K562 (cell line): Measurements from ENCODE around the gene PTRHD1. TPM values are rescaled to one million over a fixed set of nuclear protein-coding genes. Genes with fewer than 3 reads are reported as not detected.
A peak's percentile ranks its signal among the peaks of the same experiment; 100 is the strongest.

ENCODE experiments used
- ATAC-seq: fragments of 200-7000 bp; cut with Tn5 transposase; 3 replicates; pipeline ENCODE4 v1.9.1; 2020; ENCODE audit warnings: moderate library complexity
- BruUV-seq: library from RNA; stranded (reverse); fragments of 400-500 nt; replicated peaks from 2 replicates; lab custom pipeline; 2021; lab: Mats Ljungman, UMichigan
- CTCF ChIA-PET: fragments of 300-600 bp; formaldehyde crosslinking; extraction: SDS; loops from one replicate; lab custom pipeline; 2021; ENCODE audit warnings: low intra/inter-chr PET ratio; lab: Yijun Ruan, JAX
- POLR2A ChIA-PET: fragments of 300-600, 350-650 bp; sonication (Branson Sonifier 250); formaldehyde crosslinking; extraction: SDS; loops from one replicate; lab custom pipeline; 2021; ENCODE audit warnings: antibody characterized with exemption, inconsistent platforms; lab: Yijun Ruan, JAX
- DNase-seq, 4 experiments: peaks; one replicate each; pipeline versions ENCODE4 v3.0.0 to v3.0.0-alpha.2; 2011 to 2018; ENCODE audit warnings: low spot score in 3 of 4, mixed read lengths in 3 of 4; ENCODE audit errors: extremely low read depth in 1 of 4
- FAIRE-seq: peaks from 2 replicates; lab custom pipeline; 2011; peaks lifted over from hg19 to GRCh38; lab: Jason Lieb, UNC
- H2AFZ ChIP-seq: 2 replicates; pipeline ENCODE4 v1.6.0; 2011; ENCODE audit warnings: low read depth, low read length, control low read depth, inconsistent platforms
- H3K27ac ChIP-seq: fragments of 200-600 bp; 3 replicates; pipeline ENCODE4 v1.8.0; 2011; ENCODE audit warnings: low read depth, mild to moderate bottlenecking, control low read depth, inconsistent platforms, low read length, moderate library complexity, mixed read lengths; ENCODE audit errors: extremely low read depth
- H3K27me3 ChIP-seq, 2 experiments: fragments of 300-600 bp in 1 of 2; 2 replicates in 1 of 2; 3 replicates in 1 of 2; pipeline versions ENCODE4 v1.6.0 to v1.8.0; 2011; ENCODE audit warnings: inconsistent platforms in 2 of 2, low read length in 2 of 2, mild to moderate bottlenecking in 1 of 2, mixed read lengths in 1 of 2, moderate library complexity in 1 of 2; ENCODE audit not compliant: control insufficient read depth in 2 of 2, insufficient read depth in 2 of 2
- H3K36me3 ChIP-seq: fragments of 300-600 bp; 3 replicates; pipeline ENCODE4 v1.8.0; 2011; ENCODE audit warnings: mild to moderate bottlenecking, low read length, inconsistent platforms; ENCODE audit not compliant: control insufficient read depth, insufficient read depth
- H3K4me1 ChIP-seq, 2 experiments: fragments of 200-600 bp in 1 of 2; replicated peaks in 1 of 2; 2 replicates in 1 of 2; 3 replicates in 1 of 2; pipeline versions ENCODE4 v1.5.1 to v1.8.0; 2011; ENCODE audit warnings: inconsistent platforms in 2 of 2, low read length in 2 of 2, mild to moderate bottlenecking in 1 of 2, mixed read lengths in 1 of 2, moderate library complexity in 1 of 2; ENCODE audit not compliant: control insufficient read depth in 2 of 2, insufficient read depth in 2 of 2
- H3K4me2 ChIP-seq: 2 replicates; pipeline ENCODE4 v1.6.1; 2011; ENCODE audit warnings: low read length, control low read depth, inconsistent platforms, mixed read lengths; ENCODE audit not compliant: insufficient read depth
- H3K4me3 ChIP-seq: fragments of 200-600 bp; sonication (generic), shearing (Covaris generic); 2 replicates; pipeline ENCODE4 v1.5.1; 2016; ENCODE audit warnings: control low read depth, inconsistent platforms
- H3K79me2 ChIP-seq: fragments of 200-600 bp; 3 replicates; pipeline ENCODE4 v1.8.0; 2011; ENCODE audit warnings: low read length, inconsistent platforms; ENCODE audit not compliant: control insufficient read depth, insufficient read depth
- H3K9ac ChIP-seq, 2 experiments: 2 replicates each; pipeline versions ENCODE4 v1.6.0 to v1.6.1; 2011; ENCODE audit warnings: low read depth in 2 of 2, low read length in 2 of 2, control low read depth in 1 of 2, inconsistent platforms in 1 of 2, mild to moderate bottlenecking in 1 of 2, mixed read lengths in 1 of 2; ENCODE audit not compliant: insufficient read depth in 1 of 2
- H3K9me1 ChIP-seq: one replicate; pipeline ENCODE4 v1.6.0; 2011; ENCODE audit warnings: inconsistent platforms, mild to moderate bottlenecking, low read length, moderate library complexity; ENCODE audit not compliant: control insufficient read depth, insufficient read depth
- H3K9me3 ChIP-seq: replicated peaks from 2 replicates; pipeline ENCODE4 v1.5.1; 2011; ENCODE audit warnings: low read depth, low read length, inconsistent platforms; ENCODE audit not compliant: control insufficient read depth, insufficient read depth
- H4K20me1 ChIP-seq: replicated peaks from 2 replicates; pipeline ENCODE4 v1.6.1; 2011; ENCODE audit warnings: low read length, inconsistent platforms, mixed read lengths; ENCODE audit not compliant: control insufficient read depth, insufficient read depth
- BCOR ChIP-seq: fragments of 450-650 bp; IDR thresholded peaks from 2 replicates; pipeline ENCODE4 v1.6.1; 2016
- CBX3 ChIP-seq, 2 experiments: IDR thresholded peaks; 1 replicate in 1 of 2; 2 replicates in 1 of 2; pipeline ENCODE4 v1.6.1; 2012; ENCODE audit warnings: inconsistent platforms in 2 of 2, low read length in 2 of 2, borderline replicate concordance in 1 of 2, control low read depth in 1 of 2
- CTCF ChIP-seq, 3 experiments: IDR thresholded peaks in 2 of 3; conservative IDR thresholded peaks in 1 of 3; 2 replicates each; pipeline ENCODE4 v1.5.1; 2011 to 2012; ENCODE audit warnings: low read length in 3 of 3, mild to moderate bottlenecking in 3 of 3, control low read depth in 2 of 3, improper control_type of control experiment in 1 of 3, inconsistent platforms in 1 of 3, low read depth in 1 of 3, mixed read lengths in 1 of 3, moderate library complexity in 1 of 3; ENCODE audit not compliant: insufficient read depth in 2 of 3
- CTCFL ChIP-seq: IDR thresholded peaks from 2 replicates; pipeline ENCODE4 v1.6.1; 2011; ENCODE audit warnings: borderline replicate concordance, low read depth, mild to moderate bottlenecking, moderate library complexity, low read length; ENCODE audit not compliant: insufficient read depth, poor library complexity, severe bottlenecking
- FUS ChIP-seq: fragments of 200-400 bp; formaldehyde crosslinking; optimal IDR thresholded peaks from 2 replicates; pipeline ENCODE3; 2017; ENCODE audit warnings: low read depth, low read length
- HCFC1 ChIP-seq: IDR thresholded peaks from 2 replicates; pipeline ENCODE4 v1.6.1; 2012; ENCODE audit warnings: low read depth, low read length, improper control_type of control experiment
- HMG20B ChIP-seq: fragments of 250-450 bp; sonication (Bioruptor Pico); IDR thresholded peaks from 2 replicates; pipeline ENCODE4 v1.5.0; 2021; ENCODE audit warnings: mild to moderate bottlenecking
- MYBL2 ChIP-seq, 2 experiments: fragments of 450-650 bp in 1 of 2; sonication (generic) in 1 of 2; formaldehyde crosslinking in 1 of 2; IDR thresholded peaks; 2 replicates each; pipeline versions ENCODE4 v1.6.1 to v1.8.1; 2017 to 2022; ENCODE audit warnings: borderline replicate concordance in 1 of 2, inconsistent platforms in 1 of 2, low read depth in 1 of 2, mild to moderate bottlenecking in 1 of 2, missing genetic modification reagents in 1 of 2, moderate library complexity in 1 of 2
- RAD21 ChIP-seq, 2 experiments: fragments of 250-450 bp in 1 of 2; fragments of 450-650 bp in 1 of 2; sonication (Bioruptor Pico) in 1 of 2; formaldehyde crosslinking in 1 of 2; IDR thresholded peaks in 1 of 2; conservative IDR thresholded peaks in 1 of 2; 2 replicates each; pipeline versions ENCODE4 v1.4.0 to v1.8.0; 2020 to 2022; ENCODE audit warnings: mild to moderate bottlenecking in 2 of 2, moderate library complexity in 1 of 2
- RCOR1 ChIP-seq, 2 experiments: IDR thresholded peaks; 2 replicates each; pipeline ENCODE4 v1.6.1; 2012; ENCODE audit warnings: low read depth in 2 of 2, low read length in 2 of 2, borderline replicate concordance in 1 of 2, improper control_type of control experiment in 1 of 2
- ZNF212 ChIP-seq: fragments of 450-650 bp; formaldehyde crosslinking; IDR thresholded peaks from 2 replicates; pipeline ENCODE4 v1.4.0; 2020; ENCODE audit warnings: mild to moderate bottlenecking
- ZNF764 ChIP-seq: fragments of 250-450 bp; sonication (Bioruptor Pico); IDR thresholded peaks from 2 replicates; pipeline ENCODE4 v1.4.0; 2020; ENCODE audit warnings: low read depth, mild to moderate bottlenecking, moderate library complexity
- WGBS: fragments of 100-300 bp; shearing (Covaris generic); methylation state at CpG from one replicate; pipeline ENCODE4 v1.1.6; 2016; ENCODE audit warnings: low coverage, mixed read lengths; ENCODE audit not compliant: insufficient coverage; ENCODE audit errors: missing lambda C conversion rate; 5-methylcytosine and 5-hydroxymethylcytosine counted together
- in situ Hi-C: fragments of 300-500 bp; cut with MboI; formaldehyde crosslinking; loops from 4 replicates; pipeline ENCODE4 v1.15.0; 2018; ENCODE audit warnings: inconsistent platforms, mixed read lengths
- intact Hi-C: fragments of 100-400 bp; cut with micrococcal nuclease; formaldehyde crosslinking; loops from 2 replicates; pipeline ENCODE4 v1.14.2; 2022
- polyA plus RNA-seq, 8 experiments: library from polyadenylated mRNA; depleted of rRNA in 4 of 8; stranded (reverse) in 5 of 8; unstranded in 3 of 8; fragments of >200 nt; fragmentation: Nextera tagmentation in 2 of 8; fragmentation: Illumina TruSeq in 1 of 8; extraction: Ambion mirVana in 2 of 8; extraction: Trizol in 1 of 8; gene quantifications; 2 replicates each; pipeline versions ENCODE4 v1.2.1 to v1.2.3, GENCODE V29; 2011 to 2014; ENCODE audit warnings: inconsistent platforms in 1 of 8, missing spikeins in 1 of 8
- total RNA-seq, 7 experiments: library from RNA; depleted of rRNA in 6 of 7; stranded (reverse); fragments of >200 nt in 6 of 7; fragmentation: Illumina TruSeq in 2 of 7; extraction: Trizol in 2 of 7; gene quantifications; 2 replicates each; pipeline versions ENCODE4 v1.2.1 to v1.2.3, GENCODE V29; 2011 to 2021; ENCODE audit warnings: low replicate concordance in 1 of 7

PTRHD1 gene
- total and polyA plus RNA-seq, 9 of the 15 experiments (the other 6 are each of a cell fraction or from before 2014, with no cell fraction given) = 15.8 to 83.2 (median 46.6) TPM

GRCh38 chr2:24824966-24825882 is 32.0 kb upstream of the PTRHD1 start:
- peak; percentile 72 for FAIRE-seq
- no peaks in the 10 kb centered on the region for H3K9me3 ChIP-seq
- DNase-seq = peak; percentile 52 to 64 (median 60)
- CTCF ChIA-PET = interaction anchor here (0.7 to 1.1 kb wide), 2 partner anchors 362 to 403 kb away, joined by 3 read pairs; no protein-coding TSS in a partner anchor
- no peaks in the 10 kb centered on the region for H3K9me1 ChIP-seq
- WGBS = 91% methylated on average over 11 of the region's 16 CpGs
- no peak overlapping the region for H3K4me3 ChIP-seq
- no peak overlapping the region for H3K9ac ChIP-seq
- no peak overlapping the region for H3K4me2 ChIP-seq
- no peak overlapping the region for H2AFZ ChIP-seq
- no peak overlapping the region for H3K27ac ChIP-seq
- BruUV-seq = no TSS peak
- peak; percentile 16; the same call in 1 of the 3 replicates for ATAC-seq
- POLR2A ChIA-PET = no interaction called here
- H4K20me1 ChIP-seq = 0 out of 2 replicates have a peak, but pooled peaks cover 2% of the 10 kb centered on the region
- intact Hi-C loops (loop anchor here (5.0 kb wide), 3 partner anchors 302 to 372 kb away; partner anchors contain the start of gene NCOA1), in situ Hi-C loops (no loop called here)
- peaks cover 68% of the 10 kb centered on the region for H3K36me3 ChIP-seq
- peaks cover 0 to 5% of the 10 kb centered on the region in 2 experiments; a peak in 2 of 5 replicates for H3K4me1 ChIP-seq
- no peaks in the 10 kb centered on the region for H3K79me2 ChIP-seq
- no peaks in the 10 kb centered on the region for H3K27me3 ChIP-seq
- peak; percentile 42 for TF ChIP-seq CTCFL
- no peak for TF ChIP-seq FUS
- TF ChIP-seq ZNF764 = peak; percentile 43; the same call in 1 of the 2 replicates
- TF ChIP-seq RAD21 (CRISPR knock-in tag; conservative IDR thresholded peaks at IDR 0.05 in 1 of 2, IDR thresholded peaks at IDR 0.05 in 1 of 2) = peak in 1 of 2 experiments; percentile 45; a peak in 2 of 4 replicates
- TF ChIP-seq MYBL2 (IDR thresholded peaks at IDR 0.05; ENCODE audit: low read depth) = no peak
- no peak for TF ChIP-seq MYBL2 (CRISPR knock-in tag; IDR thresholded peaks at IDR 0.05; ENCODE audit: borderline replicate concordance)
- no peak for TF ChIP-seq HCFC1
- peak; percentile 50 to 81 (median 62) for TF ChIP-seq CTCF (IDR thresholded peaks at IDR 0.05 in 2 of 3, conservative IDR thresholded peaks at IDR 0.05 in 1 of 3; ENCODE audit: insufficient read depth in 2 of 3, low read depth in 1 of 3, low read length in 3 of 3)
- TF ChIP-seq CBX3 (IDR thresholded peaks at IDR 0.05; ENCODE audit: borderline replicate concordance in 1 of 2, low read length in 2 of 2) = peak in 1 of 2 experiments; percentile 57; a peak in 1 of 3 replicates
- TF ChIP-seq ZNF212 = no peak
- 0 out of 4 replicates have a peak, but pooled peaks of 1 of the 2 experiments have one; percentile 19 for TF ChIP-seq RCOR1 (IDR thresholded peaks at IDR 0.05; ENCODE audit: borderline replicate concordance in 1 of 2, low read depth in 2 of 2, low read length in 2 of 2)
- TF ChIP-seq BCOR = no peak
- TF ChIP-seq HMG20B = no peak
